GM19455 (cell line): Measurements from ENCODE around the gene BNC2.

ENCODE experiments used
- ATAC-seq: cut with Tn5 transposase; IDR thresholded peaks from one replicate; pipeline ENCODE4 v1.9.1; 2021; ENCODE audit not compliant: unreplicated experiment

The BNC2 gene

DNA sequence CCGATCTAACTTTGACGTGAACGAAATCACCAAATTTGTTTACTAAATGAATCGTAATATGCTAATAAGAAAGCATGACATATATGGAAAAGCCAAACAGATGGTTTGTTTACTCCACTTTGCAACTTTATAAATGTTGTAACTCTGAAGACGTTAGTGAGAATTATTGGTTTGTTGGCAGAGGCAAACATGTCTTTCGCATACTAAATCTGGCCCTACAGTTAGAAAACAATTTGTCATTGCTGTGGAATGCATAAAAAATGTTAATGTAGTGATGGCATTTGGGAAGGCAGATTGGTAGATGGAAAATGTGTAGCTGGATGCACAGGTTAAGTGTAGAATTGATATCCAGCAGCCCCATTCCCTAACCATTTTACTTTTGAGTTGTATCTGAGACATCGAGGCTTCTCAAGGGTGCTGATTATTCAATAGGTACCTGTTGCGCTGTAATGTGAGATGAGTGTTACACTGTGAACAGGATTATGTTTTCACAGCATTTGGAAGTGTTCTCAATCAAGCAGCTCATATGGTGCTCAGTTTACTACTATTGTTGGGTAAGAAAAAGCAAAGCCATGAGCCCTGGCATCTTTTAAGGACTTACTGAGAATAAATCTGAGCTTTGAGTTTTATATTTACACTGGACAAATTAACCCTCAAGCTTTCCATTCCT, 444.8 kb downstream of the BNC2 start:
- no peak for ATAC-seq

DNA sequence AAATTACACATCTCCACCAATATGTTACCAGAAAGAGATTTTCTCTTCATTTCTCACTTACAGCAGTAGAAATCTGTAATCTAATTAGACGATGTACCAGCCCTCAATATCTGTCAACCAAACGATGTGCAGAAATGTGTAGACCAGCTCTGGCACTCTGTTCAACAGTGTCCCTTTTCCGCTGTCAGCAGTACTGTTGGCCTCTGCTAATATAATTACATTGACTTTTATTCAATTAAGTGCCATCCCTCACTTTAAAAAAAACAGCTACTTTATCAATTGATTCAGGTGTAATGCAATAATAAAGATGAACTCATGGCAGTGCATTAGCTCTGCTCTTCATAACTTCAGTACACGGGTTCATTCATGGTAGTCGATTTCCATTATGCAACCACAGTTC, 448.4 kb downstream of the BNC2 start:
- ATAC-seq: no peak

DNA sequence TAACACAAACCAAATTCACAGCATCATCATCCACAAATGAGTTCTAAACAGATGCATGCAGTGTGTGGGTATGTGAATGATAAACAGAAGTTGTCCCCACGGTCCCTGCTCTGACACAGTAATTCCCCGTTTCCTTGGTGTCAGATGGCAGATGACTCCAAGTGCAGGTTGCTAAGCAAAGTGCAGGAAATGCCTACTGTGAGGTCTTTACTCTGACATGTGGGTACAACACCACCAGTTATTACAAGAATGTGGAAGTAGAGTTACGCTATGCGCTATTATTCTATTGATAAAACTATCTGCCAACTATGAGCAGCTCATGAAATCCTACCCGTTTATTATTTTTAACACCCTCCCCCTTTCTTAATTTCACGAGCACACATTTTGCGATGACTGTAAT, 448.9 kb downstream of the BNC2 start:
- no peak for ATAC-seq

GRCh38 chr9:16419124-16419523, 451.3 kb downstream of the BNC2 start:
- no peak for ATAC-seq

- ATAC-seq: no peak
Measured at GRCh38 chr9:16418721-16419120, 451.7 kb downstream of the BNC2 start.

- no peak for ATAC-seq
Measured at GRCh38 chr9:16417749-16418148, 452.7 kb downstream of the BNC2 start.

GRCh38 chr9:16417161-16417560, 453.3 kb downstream of the BNC2 start:
- no peak for ATAC-seq

DNA sequence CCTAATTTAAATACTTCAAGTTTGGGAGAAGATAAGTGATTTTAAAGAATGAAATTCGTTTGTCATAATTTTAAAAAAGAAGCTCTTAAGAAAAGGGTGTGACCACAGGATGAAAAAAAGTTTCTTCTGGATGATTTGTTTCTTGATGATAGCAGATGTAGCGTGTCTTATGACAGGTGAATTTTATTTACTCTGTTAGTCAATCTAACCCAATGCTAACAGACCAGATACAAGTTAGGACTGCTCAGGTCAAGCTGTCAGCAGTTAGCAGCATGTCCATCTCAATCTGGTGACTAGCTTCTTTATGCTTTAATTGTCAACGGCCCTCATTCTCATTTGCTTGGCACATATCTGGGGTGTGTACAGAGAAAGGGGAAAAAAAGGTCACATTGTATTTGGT, 456.0 kb downstream of the BNC2 start:
- ATAC-seq: no peak

GRCh38 chr9:16413509-16414016, 456.9 kb downstream of the BNC2 start:
- no peak for ATAC-seq

DNA sequence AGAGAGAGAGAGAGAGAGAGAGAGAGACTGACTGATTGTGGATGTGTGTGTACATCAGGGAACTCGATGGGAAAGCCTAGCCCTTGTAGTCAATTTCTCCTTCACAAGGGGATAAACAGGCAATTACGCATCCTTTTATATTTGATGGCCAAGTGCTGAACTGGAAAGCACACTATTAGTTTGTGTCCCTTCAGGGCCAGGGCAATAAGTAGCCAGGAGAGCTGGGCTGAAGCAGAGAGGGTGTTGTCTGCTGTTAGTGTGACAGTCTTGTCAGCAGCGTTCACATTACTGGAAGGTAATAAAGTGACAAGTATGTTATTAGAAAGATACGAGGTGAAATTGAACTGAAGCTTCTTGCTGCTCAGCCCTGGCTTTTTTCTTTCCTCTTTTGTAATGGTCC, 457.7 kb downstream of the BNC2 start:
- no peak for ATAC-seq

DNA sequence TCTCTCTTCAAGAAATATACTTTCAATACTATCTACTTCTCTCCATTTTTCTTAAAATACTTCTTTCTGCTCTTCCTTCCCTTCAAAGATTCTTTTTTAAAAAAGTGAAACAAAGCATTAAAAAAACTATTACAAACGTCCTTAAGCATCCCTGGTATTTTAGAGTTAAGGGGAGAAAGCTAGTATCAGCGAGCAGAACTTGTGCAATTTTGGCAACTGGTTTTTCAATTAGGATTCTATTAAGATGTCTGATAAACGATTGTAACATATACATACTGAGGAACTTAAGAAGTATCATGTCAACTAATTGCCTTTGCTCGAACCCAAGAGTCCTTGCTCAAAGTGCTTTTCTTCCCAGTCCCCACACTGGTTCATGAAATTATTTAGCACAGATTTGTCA, 459.2 kb downstream of the BNC2 start:
- ATAC-seq: no peak

DNA sequence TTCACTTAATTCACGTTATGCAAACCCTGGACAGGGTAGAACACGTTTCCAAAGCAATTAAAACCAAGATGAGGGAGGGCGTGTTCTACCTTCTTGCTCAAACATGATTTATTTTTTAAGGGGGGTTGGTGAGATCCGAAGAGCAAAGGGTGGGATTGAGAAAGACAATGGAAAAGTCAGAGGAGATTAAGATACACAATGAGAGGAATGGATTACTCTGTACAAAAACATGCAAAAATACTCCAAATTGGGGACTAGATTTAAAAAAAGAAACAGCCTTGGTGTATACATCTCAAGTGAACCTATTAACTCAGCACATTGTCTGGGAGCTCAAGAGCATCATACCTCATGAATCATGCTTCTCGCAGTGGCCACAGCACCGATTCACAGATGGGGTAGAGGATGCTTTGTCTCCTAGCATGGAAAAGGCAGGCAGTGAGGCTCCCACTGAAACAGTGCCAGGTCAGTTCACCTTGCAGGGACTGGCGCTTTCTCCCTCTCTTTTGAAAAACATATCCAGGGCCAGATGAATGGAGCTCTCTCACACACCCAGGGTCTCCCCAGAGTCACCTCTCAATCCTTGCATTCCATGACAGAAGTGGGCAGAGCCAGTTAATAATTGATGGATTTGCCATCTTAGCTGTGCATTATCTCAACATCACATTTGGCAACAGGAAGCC, 459.7 kb downstream of the BNC2 start:
- no peak for ATAC-seq

DNA sequence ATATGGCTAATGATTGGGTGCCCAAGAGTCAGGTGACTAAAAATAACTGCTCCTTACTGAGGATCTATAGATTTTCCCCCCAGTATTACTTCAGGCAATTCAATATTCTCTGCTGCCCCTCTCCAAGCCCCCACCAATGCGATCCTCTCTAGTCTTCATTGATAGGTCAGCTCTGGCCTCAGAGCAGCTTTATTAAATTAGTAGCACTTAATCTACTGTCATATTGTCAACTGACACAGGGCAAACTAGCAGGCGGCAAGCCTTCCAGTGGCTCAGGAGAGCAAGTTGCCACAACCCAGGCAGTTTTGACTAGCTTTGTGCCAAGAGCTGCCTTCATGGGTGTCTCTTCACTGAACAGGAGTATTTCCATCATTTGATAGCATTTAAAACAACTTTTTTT, 462.9 kb downstream of the BNC2 start:
- ATAC-seq: no peak

- no peak for ATAC-seq
Measured at GRCh38 chr9:16406526-16407225, 463.8 kb downstream of the BNC2 start.

GRCh38 chr9:16405421-16405820, 465.0 kb downstream of the BNC2 start:
- ATAC-seq: no peak

- ATAC-seq: no peak
Measured at GRCh38 chr9:16401701-16402100, 468.8 kb downstream of the BNC2 start.

DNA sequence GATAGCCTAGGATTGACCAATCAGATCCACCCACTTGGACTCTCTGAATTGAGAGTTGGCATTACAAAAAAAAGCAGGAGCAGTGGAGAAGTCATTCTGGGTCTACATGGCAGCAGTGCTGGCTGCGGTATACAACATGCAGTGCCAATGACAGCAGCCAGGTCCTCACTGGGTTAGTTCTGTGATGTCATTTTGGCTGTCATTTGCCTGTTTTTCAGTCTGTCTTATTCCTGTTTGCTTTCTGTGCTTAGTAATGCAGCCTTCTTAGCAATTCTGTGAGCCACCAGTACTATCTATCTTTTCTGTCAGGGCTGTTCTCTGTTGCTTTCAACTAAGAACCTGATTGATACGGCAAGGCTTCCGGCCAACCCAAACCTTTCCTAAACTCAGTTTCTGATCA, 471.8 kb downstream of the BNC2 start:
- ATAC-seq: no peak

DNA sequence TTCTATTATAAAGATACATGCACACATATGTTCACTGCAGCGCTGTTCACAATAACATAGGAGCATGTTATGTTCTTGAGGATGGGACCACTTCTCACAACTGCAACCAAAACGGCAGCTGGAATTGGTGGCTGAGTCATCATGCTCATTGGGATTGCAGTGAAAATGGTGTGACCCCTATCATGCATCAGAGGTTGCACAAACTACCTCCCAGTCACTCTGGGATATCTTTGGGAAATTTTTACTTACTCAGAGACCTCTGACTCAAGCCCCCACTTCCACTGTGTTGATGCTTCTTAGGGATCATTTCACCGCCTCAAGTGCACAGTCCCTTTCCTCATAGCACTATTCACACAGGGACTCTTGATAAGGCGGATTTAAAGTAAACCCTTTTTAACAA, 474.1 kb downstream of the BNC2 start:
- ATAC-seq: no peak

- ATAC-seq: no peak
Measured at GRCh38 chr9:16391369-16391768, 479.1 kb downstream of the BNC2 start.

DNA sequence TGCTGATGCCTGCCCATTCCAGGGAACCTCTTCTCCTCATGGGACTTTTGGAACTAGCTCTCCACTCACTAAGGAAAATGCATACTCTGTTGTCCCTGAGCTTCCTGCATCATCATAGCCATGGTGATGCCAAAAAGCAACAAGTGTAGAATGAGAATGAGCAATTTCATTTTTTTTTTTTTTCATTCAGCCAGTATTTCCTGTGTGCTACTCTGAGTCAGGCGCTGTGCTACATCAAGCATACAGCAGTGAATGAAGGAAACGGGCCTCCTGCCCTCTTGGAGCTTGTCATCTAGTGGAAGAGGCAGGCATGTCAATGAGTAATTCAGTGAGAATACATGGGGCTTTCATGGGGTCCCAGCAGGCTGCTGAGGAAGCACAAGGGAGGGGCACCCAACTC, 483.1 kb downstream of the BNC2 start:
- ATAC-seq: no peak

- no peak for ATAC-seq
Measured at GRCh38 chr9:16386827-16387077, 483.7 kb downstream of the BNC2 start.

- ATAC-seq: no peak
Measured at GRCh38 chr9:16386007-16386826, 484.3 kb downstream of the BNC2 start.
